GM19452 (cell line): ENCODE results near the gene AP3M1.

Experiments
- ATAC-seq: cut with Tn5 transposase; IDR thresholded peaks from one replicate; pipeline ENCODE4 v1.9.1; 2021; ENCODE audit not compliant: unreplicated experiment

The AP3M1 gene

DNA sequence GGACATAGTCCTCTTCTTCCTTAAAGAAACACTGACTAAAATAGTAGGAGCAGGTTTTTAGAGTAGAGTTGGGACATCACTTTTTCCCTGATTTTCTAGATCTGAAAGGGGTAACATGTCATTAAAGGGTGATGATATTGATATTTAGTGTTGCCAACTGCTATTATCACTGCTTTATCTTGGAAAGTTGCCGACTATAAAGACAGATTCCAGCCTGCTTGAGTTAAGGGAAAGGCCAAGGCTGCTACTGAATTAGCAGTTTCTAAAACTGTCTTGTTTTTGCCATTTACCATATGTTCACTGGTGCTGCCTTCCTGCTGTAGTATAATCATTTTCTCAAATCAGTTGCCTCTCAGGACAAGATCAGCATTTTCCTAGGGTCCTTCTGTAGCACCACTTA is 29.7 kb downstream of the AP3M1 start:
- no peak for ATAC-seq

DNA sequence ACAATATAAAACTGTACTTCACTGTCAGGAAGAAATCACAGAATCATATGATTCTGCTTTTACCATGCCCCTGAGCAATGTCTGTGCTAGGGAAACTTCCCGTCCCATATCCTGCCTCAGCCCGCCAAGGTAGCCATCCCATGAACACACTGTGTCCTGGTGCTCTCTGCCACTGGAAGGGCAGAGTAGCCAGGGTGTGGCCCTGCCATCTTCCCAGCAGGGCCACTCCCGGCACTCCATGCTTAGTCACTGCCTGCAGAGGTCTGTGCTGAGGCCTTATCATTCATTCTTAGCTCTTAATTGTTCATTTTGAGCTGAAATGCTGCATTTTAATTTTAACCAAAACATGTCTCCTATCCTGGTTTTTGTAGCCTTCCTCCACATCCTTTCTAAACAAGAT is 31.8 kb downstream of the AP3M1 start:
- ATAC-seq, result no peak

DNA sequence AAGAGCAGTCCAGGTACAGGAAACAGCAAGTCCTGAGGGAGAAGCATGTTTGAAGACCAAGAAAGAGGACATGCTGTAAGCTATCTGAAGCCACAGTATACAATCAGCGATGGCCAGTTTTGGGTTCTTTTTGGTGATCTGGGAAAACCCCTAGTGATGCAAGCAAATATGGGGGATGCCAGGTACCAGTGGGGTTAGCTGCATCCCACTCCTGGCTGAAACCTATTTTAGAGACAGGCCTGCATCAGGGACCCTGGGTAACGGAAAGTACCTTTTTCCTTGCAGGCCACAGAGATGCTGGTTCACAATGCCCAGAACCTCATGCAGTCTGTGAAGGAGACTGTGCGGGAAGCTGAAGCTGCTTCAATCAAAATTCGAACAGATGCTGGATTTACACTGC is 32.9 kb downstream of the AP3M1 start:
- no peak for ATAC-seq

DNA sequence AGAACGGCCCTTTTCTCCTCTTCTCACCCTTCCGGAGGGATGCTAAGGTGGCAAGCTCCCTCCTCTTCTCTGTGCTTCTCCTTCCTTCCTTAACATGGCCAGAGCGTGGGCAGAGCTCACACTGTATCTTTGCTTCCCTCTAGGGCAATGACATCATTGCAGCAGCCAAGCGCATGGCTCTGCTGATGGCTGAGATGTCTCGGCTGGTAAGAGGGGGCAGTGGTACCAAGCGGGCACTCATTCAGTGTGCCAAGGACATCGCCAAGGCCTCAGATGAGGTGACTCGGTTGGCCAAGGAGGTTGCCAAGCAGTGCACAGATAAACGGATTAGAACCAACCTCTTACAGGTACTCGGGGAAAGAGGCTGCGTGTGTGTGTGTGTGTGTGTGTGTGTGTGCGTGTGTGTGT is 36.6 kb downstream of the AP3M1 start:
- ATAC-seq, result no peak

DNA sequence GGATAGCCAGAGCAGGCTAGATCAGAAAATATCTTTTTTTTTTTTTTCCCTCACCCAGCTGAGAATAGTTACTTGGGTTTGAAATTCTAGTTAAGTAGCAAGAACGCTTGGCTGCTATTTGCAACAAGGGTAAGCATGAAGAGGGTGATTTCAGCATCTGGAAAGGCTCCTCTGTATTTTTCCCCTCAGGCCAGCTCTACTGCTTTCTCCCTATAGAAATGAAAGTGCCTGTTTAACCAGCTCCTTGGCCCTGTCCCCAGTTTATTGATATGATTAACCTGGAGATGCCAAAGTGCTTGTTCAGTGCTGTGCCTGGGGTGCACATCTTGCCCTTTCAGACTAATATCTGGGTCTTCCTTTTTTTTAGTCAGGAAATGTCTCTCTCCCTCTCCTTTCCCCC is 37.1 kb downstream of the AP3M1 start:
- ATAC-seq, result no peak

DNA sequence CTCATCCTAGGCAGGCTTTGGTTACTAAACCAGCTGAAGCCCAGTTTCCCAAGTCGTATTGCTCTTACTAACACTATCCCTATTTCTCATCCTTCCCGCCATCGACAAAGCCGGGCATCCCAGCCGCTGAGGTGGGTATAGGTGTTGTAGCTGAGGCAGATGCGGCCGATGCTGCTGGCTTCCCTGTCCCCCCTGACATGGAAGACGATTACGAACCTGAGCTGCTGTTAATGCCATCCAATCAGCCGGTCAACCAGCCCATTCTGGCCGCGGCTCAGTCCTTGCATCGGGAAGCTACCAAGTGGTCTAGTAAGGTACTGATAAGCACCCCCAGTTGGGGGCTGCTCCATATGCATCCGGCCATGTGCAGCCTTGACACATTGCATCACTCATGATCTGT is 38.8 kb downstream of the AP3M1 start:
- ATAC-seq, result no peak

DNA sequence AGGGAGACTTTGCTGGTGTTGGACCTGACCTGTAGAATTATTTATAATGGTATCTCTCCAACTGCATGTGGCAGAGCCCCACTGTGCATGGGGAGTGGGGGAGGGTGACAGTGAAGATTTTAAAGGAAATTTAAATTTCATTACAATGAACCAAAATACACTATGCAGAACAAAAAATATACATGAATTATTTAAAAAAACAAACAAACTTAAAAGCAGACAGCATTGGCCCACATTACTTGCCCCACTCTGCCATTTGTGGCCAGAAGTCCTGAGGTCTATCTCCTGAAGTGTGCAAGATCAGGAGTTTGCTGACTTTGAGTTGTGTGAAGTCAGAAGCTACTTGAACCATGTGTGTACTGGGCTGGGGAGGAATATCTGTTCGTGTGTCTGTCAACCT is 40.5 kb downstream of the AP3M1 start:
- ATAC-seq, result no peak

DNA sequence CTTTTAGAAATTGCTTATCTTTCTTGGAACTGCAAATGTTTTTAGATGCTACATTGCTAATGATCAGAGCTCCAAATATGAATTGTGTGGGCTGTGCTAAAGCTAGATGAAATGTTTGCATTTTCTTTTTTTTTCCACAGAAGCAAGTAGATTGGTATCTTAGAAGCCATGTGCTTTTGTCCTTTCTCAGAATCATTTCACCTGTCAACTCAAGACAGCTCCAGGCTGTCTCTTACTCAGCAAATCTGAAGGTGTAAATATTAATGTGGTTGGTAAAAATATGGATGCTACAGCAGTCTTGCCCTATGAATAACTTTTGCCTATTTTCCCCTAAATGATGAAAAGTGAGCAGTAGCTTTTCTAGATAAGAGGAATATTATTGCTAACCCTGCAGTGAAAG is 41.2 kb downstream of the AP3M1 start:
- ATAC-seq, result no peak

DNA sequence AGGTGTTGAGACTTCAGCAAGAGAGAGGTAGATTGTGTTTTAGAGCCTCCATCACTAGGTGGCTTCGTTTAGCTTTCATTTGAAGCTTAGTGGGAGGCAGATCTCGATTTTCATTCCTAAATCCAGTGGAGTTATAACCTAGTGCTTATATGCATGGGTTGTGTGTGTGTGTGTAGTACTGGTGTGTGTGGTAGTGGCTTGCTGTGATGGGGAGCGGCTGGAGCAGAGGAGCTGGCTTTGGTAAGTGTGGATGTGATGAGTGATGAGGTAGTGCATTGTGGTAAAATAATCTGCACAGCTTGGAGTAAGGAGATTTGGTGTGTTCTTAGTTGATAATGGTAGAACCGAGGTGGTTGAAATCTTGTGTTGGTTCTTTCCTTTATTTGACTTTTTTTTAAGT is 43.2 kb downstream of the AP3M1 start:
- no peak for ATAC-seq

DNA sequence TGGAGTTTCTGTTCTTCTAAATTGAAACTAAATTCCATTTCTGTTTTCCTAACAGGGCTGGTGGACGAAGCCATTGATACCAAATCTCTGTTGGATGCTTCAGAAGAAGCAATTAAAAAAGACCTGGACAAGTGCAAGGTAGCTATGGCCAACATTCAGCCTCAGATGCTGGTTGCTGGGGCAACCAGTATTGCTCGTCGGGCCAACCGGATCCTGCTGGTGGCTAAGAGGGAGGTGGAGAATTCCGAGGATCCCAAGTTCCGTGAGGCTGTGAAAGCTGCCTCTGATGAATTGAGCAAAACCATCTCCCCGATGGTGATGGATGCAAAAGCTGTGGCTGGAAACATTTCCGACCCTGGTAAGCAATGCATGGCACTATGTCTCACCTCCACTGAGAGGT is 45.6 kb downstream of the AP3M1 start:
- no peak for ATAC-seq

DNA sequence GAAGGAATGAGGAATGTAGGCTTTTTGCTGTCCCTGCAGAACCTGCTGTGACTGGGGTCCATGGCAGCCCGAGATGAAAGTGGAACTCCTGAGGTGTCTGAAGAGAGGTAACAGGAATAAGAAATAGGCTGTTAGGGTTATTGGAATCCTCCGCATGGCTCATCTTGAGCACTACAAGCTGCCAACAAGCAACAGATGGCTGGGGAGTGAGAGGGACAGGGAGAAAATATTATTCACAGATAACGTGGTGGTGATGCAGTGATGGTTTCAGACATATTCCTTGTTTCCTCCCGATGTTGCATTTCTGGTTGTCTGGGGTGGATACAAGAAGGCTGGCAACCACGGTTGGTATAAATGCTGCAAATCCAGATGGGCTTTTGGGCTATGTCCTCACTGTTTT is 46.1 kb downstream of the AP3M1 start:
- no peak for ATAC-seq

DNA sequence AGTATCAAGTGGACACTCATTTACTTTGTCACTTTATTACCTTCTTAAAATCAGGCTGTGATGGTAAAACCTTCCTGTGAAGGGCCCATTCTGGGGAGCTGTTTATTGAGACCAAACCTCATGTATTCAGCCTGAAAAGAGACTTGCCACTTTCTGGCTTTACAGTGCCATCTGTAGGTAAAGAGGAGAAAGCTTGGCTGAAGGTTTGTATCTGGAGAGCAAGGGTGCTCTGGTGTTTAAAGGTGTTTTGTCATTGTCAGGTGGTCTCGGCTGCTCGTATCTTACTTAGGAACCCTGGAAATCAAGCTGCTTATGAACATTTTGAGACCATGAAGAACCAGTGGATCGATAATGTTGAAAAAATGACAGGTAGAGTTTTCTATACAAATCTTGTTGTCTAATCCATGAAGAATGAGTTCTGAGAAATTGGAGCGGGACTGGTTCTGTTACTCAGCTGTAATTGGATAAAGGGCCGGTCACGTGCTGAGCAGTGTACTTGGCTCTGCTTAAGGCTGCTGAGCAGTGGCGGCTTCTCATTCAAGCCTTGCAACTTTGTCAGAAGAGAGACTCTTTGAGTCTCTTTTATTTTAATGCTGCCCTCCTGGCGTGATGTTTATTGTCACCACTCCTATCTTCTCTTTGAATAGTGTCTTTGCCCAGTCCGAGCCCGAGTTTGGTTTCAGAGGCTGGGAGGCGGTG is 46.9 kb downstream of the AP3M1 start:
- ATAC-seq, result no peak

DNA sequence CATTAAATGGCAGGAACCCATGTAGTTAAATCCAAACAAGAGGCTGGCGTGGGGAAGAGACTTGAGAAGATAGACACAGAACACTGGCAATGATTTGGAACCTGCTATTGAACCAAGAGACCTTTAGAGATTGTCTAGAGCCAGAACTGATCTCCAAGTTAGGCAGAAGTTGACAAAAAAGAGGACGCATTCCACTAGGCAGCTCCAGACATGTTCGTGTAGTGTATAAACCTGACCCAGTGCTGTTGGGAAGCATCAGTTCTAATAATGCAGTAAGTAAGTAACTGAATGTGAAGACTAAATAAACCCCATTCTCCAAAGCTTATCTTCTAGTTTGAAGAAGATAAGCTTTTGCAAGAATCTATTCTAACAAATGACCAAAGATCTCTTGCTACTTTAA is 50.8 kb downstream of the AP3M1 start:
- no peak for ATAC-seq

DNA sequence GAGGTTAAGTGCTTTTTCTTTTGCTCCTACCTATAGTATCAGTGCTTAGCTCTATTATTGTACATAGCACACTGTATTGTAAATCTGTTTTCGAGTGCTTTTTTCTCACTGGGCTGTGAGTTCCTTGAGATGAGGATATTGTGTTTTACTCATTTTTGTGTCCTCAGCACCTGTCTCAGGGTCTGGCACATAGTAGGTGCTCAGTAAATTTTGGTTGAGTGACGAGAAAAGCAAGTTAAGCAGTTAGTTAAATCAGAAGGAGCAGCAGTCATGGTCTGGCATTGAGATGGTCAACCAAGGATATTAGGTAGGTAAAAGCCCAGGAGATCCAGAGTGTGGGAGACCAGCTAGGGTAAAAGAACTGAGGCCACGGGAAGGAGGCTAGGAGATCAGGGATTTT is 51.2 kb downstream of the AP3M1 start:
- no peak for ATAC-seq

DNA sequence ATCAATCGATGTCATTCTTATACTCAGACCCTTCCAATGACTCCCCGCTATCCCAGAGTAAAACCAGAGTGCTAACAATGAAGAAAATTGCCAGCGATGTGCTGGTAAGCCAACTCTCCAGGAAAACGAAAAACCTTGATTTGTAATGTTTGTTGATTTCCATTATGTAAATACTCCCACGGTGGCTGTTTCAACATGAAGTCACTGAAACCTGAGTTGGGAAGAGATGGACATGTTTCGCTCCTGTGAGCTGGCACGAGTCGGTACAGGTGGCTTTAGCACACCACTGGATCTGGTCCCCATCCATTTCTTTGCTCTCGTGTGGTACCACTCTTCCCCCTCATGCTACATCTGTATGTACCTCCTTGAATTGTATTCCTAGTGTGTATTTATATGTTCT is 52.9 kb downstream of the AP3M1 start:
- no peak for ATAC-seq

DNA sequence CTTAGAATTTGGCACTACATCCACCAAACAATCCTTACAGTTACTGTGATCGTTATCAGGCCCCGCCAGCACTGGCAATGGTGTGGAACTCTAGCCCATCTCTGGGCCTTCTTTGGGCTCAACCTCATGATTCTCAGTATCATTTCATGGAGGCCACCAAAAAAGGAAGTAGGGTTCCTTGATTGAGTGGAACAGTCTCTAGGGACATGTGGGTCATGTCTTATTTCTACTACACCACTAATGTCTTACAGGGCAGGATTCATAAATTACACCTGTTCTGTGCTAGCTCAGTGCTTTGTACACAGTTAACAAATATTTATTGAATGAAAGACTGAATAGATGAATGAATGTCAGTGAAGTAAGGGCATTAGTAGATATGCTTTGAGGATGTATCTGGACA is 53.9 kb downstream of the AP3M1 start:
- peak; percentile 95 for ATAC-seq

DNA sequence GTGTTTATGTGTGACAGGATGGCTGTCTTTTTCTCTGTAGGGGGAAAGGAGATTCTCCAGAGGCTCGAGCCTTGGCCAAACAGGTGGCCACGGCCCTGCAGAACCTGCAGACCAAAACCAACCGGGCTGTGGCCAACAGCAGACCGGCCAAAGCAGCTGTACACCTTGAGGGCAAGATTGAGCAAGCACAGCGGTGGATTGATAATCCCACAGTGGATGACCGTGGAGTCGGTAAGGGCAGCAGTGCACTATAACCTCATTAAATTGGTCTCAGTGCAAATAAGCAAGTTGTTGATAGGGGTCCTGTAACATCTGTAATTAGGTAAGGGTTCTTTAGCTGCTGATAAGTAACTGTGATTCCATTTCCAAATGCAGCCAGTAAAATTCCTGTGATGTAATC is 56.4 kb downstream of the AP3M1 start:
- no peak for ATAC-seq

DNA sequence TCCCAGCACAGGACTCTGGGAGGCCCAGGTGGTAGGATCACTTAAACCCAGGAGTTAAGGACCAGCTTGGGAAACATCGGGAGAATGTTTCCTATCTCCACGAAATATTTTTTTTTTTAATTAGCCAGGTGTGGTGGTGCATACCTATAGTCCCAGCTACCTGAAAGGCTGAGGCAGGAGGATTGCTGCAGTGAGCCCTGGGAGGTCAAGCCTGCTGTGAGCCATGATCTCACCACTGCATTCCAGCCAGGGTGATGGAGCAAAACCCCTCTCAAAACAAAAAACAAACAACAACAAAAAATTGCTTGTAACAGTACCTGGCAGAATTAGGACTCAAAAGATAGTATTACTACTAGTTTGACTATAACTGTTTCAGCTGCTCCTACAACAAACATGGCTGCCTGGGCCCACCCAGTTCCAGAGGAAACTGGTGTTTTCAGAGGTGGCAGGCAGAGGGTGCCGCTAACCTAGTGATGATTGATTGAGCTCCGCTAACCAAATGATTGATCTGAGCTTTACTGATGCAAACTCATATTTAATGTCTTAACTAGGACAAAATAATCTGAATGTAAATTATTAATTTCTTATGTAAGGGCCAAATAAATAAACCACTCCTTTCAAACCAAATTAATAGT is 57.0 kb downstream of the AP3M1 start:
- no peak for ATAC-seq

DNA sequence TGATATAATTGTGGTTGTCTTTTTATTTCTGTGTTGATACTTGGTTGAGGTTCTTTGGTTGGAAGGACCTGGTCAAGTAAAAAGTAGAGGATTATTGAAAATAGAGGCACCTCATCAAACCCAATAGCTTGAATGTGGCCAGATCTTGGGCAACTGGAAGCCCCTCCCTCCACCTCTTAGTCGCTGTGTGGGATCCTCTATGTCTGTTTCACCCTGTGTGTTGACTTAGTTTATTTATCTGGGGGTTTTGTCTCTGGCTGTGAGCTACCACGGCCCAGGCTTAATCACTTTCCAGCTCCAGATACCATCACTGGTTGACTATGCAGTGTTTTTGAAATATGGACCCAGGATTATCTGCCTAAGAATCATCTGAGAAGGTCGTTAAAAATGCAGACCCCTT is 58.3 kb downstream of the AP3M1 start:
- no peak for ATAC-seq

DNA sequence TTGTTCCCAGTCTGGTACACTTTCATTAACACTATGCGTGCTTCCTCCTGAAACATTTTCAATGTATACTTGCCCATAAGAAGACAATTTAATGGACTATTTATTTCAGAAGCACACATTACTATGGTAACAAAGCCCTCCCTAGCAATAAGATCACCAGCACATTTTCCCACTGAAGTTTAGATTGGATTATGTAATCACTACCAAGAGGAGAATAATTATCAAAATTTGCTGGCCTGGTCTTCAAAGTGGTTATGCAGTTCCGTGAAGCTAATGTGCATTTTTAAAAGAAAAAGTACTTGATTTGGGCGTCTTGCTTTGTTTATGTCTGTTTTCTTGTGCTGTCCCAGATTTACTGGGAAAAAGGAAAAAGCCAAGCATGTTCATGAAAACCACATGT is 61.9 kb downstream of the AP3M1 start:
- no peak for ATAC-seq

DNA sequence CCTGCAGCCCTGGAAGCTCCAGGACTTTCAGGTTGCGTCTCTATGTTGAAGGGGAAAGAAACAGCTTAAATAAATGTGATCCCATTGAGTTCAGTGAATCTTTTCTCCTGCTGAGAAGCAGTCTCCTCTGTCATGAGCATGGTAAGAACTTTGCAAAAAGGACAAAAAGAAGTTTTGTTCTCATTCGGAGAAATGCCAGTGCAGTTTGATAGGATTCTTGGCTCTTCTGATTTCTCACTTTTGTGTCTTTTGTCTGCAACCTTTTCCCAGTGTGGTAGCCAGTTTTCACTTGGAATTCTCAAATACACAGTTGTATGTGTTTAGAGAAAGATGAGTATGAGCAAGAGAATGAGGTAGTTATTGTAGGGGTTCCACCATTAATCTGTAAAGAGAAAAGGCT is 64.3 kb downstream of the AP3M1 start:
- ATAC-seq, result no peak

DNA sequence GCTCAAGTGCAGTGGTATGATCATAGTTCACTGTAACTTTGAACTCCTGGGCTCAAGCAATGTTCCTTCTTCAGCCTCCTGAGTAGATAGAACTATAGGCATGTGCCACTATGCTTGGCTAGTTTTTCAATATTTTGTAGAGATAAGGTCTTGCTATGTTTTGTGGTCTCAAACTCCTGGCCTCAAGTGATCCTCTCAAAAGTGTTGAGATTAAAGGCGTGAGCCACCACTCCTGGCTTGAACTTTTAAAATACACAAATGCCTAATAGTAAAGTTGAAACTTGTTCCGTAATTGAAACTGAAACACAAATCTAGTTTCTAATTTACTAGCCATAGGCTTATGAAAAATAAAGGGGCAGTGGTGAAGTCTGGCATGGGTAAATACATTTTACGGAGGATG is 65.7 kb downstream of the AP3M1 start:
- ATAC-seq, result no peak

DNA sequence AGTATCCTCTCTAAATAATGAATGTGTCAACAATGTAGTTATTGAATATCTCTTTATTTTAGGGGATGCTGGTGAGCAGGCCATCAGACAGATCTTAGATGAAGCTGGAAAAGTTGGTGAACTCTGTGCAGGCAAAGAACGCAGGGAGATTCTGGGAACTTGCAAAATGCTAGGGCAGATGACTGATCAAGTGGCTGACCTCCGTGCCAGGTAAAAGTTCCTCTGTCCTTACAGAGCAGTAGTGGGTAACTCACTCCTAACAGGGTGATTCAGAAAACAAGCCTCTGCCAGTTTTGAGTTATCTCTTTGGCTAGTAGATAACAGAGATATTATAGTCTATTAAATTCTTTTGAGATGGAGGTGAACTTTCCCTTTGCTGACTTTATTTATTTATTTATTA is 67.3 kb downstream of the AP3M1 start:
- ATAC-seq, result no peak
